ENCODE data around the gene PTPN1.
A peak's percentile ranks its signal among the peaks of the same experiment; 100 is the strongest.

PTPN1 gene

DNA sequence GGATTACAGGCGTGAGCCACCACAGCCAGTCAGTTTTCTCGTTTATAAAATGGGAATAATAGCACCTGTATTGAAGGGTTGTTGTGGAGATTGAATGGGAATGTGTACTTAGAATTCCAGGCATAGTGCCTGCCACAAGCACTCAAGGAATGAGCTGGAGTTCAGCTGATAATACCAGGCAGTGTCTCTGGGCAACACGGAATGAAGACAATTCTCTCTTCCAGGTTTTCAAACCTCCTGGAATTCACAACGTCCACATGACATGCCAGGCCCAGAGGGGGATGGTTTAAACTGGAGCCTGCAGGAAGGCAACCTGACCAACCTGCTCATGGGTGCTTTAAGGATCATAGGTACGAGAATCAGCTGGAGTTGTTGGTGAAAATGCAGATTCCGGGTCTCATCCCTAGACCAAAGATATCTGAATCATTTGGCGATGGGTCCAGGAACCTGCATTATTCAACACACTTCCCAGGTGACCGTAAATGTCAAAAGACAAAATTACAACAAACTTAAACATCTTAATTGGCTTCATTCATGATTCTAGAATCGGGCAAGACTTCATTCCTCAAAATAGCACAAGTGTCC lies 1.9 kb upstream of the PTPN1 start:
- peaks cover 2% of the 10 kb centered on the region; the same call in 1 of the 2 replicates for H3K4me1 ChIP-seq
- no peaks in the 10 kb centered on the region for H3K36me3 ChIP-seq
- no peak overlapping the region for H3K4me3 ChIP-seq (ENCODE audit: low read depth, low read length)
- H3K27me3 ChIP-seq: no peaks in the 10 kb centered on the region
- no peak for DNase-seq
- H3K9me3 ChIP-seq: no peaks in the 10 kb centered on the region
- TF ChIP-seq, protein P1, sequence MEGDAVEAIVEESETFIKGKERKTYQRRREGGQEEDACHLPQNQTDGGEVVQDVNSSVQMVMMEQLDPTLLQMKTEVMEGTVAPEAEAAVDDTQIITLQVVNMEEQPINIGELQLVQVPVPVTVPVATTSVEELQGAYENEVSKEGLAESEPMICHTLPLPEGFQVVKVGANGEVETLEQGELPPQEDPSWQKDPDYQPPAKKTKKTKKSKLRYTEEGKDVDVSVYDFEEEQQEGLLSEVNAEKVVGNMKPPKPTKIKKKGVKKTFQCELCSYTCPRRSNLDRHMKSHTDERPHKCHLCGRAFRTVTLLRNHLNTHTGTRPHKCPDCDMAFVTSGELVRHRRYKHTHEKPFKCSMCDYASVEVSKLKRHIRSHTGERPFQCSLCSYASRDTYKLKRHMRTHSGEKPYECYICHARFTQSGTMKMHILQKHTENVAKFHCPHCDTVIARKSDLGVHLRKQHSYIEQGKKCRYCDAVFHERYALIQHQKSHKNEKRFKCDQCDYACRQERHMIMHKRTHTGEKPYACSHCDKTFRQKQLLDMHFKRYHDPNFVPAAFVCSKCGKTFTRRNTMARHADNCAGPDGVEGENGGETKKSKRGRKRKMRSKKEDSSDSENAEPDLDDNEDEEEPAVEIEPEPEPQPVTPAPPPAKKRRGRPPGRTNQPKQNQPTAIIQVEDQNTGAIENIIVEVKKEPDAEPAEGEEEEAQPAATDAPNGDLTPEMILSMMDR (IDR thresholded peaks at IDR 0.05; ENCODE audit: low read depth, low read length): no peak

DNA sequence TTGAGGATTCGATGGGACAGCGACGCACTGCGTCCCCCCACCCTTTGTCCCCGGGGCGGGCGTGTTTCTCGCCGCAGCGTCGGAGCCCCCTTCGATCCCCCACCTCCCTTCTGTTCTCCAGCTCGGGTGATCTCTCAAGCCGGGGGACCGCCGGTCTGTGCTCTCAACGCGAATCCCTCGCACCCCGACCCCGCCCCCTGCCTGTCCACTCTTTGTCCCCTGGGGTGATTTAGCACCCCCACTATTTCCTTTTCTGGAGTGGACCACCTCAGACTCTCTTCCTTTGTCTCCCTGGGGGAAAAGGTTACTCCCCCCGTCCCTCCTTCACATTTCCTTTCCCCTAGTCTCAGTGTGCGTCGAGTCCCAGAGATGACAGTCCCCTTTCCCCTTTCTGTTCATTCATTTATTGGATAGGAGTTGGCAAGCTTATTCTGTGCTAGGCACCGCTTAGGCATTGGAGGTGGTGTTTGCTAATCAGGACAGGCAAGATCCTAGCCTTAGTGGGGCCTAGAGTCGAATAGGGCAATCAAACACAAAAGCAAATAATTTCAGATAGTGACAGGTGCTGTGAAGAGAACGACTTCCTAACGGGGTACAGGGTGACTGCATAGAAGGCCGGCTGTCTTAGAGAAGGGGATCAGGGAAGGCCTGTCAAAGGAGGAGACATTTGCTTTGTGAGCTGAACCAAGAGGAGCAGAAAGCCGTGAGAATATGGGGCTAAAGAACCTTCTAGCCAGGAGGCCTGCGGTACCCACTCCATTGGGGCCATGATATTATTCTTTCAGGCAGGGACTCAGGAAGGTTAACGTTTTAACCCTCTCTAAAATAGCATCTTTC lies 741 bp downstream of the PTPN1 start:
- H3K27me3 ChIP-seq: no peaks in the 10 kb centered on the region
- peaks cover 2% of the 10 kb centered on the region; the same call in 1 of the 2 replicates for H3K4me1 ChIP-seq
- no peaks in the 10 kb centered on the region for H3K36me3 ChIP-seq
- DNase-seq: peak; percentile 25
- no peaks in the 10 kb centered on the region for H3K9me3 ChIP-seq
- peak overlapping the region; percentile 75 for H3K4me3 ChIP-seq (ENCODE audit: low read depth, low read length)
- TF ChIP-seq, protein P1 (IDR thresholded peaks at IDR 0.05; ENCODE audit: low read depth, low read length): no peak

DNA sequence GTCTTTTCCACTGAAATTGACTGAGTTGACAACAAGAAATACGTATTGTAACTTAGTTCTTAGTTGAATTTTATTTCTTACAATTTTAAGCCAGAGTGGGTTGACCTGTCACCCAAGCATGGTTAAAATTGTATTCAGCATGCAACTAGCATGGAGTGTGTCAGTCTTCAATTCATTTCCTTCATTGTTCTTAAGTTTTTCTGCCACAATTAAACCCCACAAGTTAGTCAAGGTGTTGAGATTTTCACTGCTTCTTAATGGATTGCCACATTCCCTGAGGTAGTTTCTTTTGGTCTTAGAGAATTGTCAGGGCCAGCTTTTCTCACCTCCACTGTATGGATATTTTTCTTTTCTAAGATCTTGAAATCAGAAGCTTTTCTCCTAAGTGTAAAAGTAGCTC lies 2.1 kb downstream of the PTPN1 start:
- no peaks in the 10 kb centered on the region for H3K27me3 ChIP-seq
- H3K4me3 ChIP-seq (ENCODE audit: low read depth, low read length): no peak overlapping the region; the same call in 1 of the 2 replicates
- no peak for DNase-seq
- H3K36me3 ChIP-seq: no peaks in the 10 kb centered on the region
- TF ChIP-seq, protein P1 (IDR thresholded peaks at IDR 0.05; ENCODE audit: low read depth, low read length): no peak
- peaks cover 2% of the 10 kb centered on the region; the same call in 1 of the 2 replicates for H3K4me1 ChIP-seq
- H3K9me3 ChIP-seq: no peaks in the 10 kb centered on the region

DNA sequence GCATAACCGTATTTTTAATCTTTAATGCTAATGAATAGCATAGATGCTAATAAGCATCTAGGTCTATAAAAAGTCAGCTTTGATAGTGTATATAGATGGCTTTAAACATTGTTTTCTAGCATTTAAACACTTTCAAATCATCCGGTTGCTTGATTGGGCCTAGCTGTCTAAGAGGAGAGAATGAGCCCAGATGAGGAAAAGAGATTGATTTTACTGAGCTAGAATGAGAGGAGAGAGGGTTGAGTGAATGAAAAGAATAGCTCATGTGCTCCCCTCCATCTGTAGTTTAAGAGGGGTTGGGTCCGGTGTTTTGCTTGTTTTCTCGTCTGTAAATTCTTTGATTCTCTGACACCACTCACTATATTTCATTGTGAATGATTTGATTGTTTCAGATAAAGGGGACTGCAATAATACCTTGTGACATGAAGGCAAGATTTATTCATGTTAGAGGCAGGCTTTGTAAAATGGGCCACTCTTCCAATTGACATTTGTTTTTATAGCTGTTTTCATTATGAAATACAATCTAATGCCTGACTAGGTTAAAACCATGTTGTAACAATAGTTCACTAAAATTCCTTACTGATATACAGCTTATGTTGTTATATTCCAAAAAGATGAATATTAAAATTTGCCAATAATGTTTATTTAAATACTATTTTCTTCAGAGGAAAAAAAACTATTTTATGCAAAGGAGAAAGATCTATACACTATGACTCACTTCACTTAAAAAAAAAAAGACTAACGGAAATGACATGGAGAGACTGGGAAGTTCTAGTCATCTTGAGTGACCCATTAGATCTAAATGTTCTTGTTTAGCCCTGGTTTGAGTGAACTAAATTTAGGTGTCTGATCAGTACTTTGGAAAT lies 3.2 kb downstream of the PTPN1 start:
- TF ChIP-seq, protein P1 (IDR thresholded peaks at IDR 0.05; ENCODE audit: low read depth, low read length): no peak
- no peaks in the 10 kb centered on the region for H3K36me3 ChIP-seq
- DNase-seq: no peak
- H3K27me3 ChIP-seq: no peaks in the 10 kb centered on the region
- H3K4me1 ChIP-seq: peaks cover 2% of the 10 kb centered on the region; the same call in 1 of the 2 replicates
- H3K4me3 ChIP-seq (ENCODE audit: low read depth, low read length): no peak overlapping the region
- H3K9me3 ChIP-seq: no peaks in the 10 kb centered on the region

DNA sequence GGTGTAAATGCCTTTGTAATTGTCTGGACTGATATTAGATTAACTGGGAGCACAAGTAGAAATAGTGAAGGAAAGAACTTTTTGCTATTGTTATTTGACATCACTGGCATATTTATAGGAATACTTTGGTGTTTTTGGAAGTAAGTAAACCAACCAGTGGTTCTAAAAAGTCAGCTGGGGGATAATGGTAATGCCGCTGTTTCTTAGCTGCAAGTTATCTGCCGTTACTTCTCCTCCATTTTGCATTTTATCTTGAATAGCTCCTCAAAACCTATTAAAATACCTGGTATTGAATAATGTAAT lies 3.8 kb downstream of the PTPN1 start:
- Histone ChIP-seq H3K27me3 (no peaks in the 10 kb centered on the region), H3K4me1 (peaks cover 2% of the 10 kb centered on the region; the same call in 1 of the 2 replicates), H3K36me3 (no peaks in the 10 kb centered on the region), H3K9me3 (no peaks in the 10 kb centered on the region), H3K4me3 (ENCODE audit: low read depth, low read length) (no peak overlapping the region)
- TF ChIP-seq, protein P1 (IDR thresholded peaks at IDR 0.05; ENCODE audit: low read depth, low read length): no peak
- no peak for DNase-seq
